D721Med (cell line): Measurements from ENCODE around the gene ZNF79.

ENCODE experiments used
- DNase-seq: peaks from one replicate; pipeline ENCODE4 v3.0.0; 2011; ENCODE audit warnings: low spot score; ENCODE audit not compliant: insufficient read length
- FAIRE-seq: peaks from 2 replicates; lab custom pipeline; 2011; peaks lifted over from hg19 to GRCh38; lab: Jason Lieb, UNC
- CTCF ChIP-seq: IDR thresholded peaks from 2 replicates; pipeline ENCODE4 v1.5.1; 2012; ENCODE audit warnings: mild to moderate bottlenecking, control low read depth; ENCODE audit not compliant: insufficient read depth; ENCODE audit errors: missing control alignments

The ZNF79 gene

DNA sequence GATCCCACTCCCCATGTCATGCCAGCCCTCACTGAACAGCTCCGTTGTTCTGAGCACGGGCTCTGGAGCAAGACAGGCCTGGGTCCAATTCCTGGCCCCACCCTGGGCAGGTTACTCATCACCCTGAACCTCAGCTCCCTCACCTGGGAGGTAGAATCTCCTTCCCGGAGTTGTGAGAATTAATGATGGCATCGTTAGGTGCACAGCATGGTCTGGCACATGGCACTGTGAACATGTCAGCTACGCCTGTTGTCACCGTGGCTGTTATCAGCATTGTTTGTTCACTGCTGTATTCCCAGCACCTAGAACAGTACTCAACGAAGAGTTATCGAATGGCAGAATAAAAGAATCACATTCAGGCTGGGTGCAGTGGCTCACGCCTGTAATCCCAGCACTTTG is 70.1 kb downstream of the ZNF79 start:
- FAIRE-seq: no peak
- DNase-seq: no peak
- no peak for TF ChIP-seq CTCF
